HEK293 (cell line): Measurements from ENCODE around the gene CRACDL.

ENCODE experiments used
- CTCF ChIA-PET: fragments of 350-600 bp; formaldehyde crosslinking; extraction: SDS; loops from one replicate; lab custom pipeline; 2021; ENCODE audit warnings: antibody characterized with exemption; lab: Yijun Ruan, JAX
- POLR2A ChIA-PET: fragments of 300-600 bp; formaldehyde crosslinking; extraction: SDS; loops from one replicate; lab custom pipeline; 2020; ENCODE audit warnings: antibody characterized with exemption, inconsistent platforms; lab: Yijun Ruan, JAX
- H3K27ac ChIP-seq: fragments of 200-500 bp; sonication (Bioruptor generic); 2 replicates; pipeline ENCODE4 v1.5.1; 2014; ENCODE audit warnings: low read depth, low read length, control low read depth, inconsistent platforms; ENCODE audit errors: extremely low read depth
- H3K36me3 ChIP-seq, 2 experiments: fragments of 200-500 bp in 1 of 2; sonication (Bioruptor generic) in 1 of 2; 1 replicate in 1 of 2; 2 replicates in 1 of 2; pipeline ENCODE4 v1.5.1; 2014 to 2017; ENCODE audit warnings: inconsistent platforms in 2 of 2, low read length in 2 of 2; ENCODE audit not compliant: control insufficient read depth in 2 of 2, insufficient read depth in 1 of 2
- H3K4me1 ChIP-seq: fragments of 200-500 bp; sonication (Bioruptor generic); 2 replicates; pipeline ENCODE4 v1.5.1; 2014; ENCODE audit warnings: mild to moderate bottlenecking, low read length, inconsistent platforms; ENCODE audit not compliant: control insufficient read depth, insufficient read depth
- H3K4me3 ChIP-seq: 2 replicates; pipeline ENCODE4 v1.5.1; 2011; ENCODE audit warnings: low read depth, mild to moderate bottlenecking, control low read depth, low read length, moderate library complexity
- H3K9me3 ChIP-seq: fragments of 200-500 bp; sonication (Bioruptor generic); 2 replicates; pipeline ENCODE4 v1.5.1; 2014; ENCODE audit warnings: low read depth, low read length, inconsistent platforms; ENCODE audit not compliant: control insufficient read depth, insufficient read depth
- CTCF ChIP-seq: fragments of 450-650 bp; formaldehyde crosslinking; IDR thresholded peaks from 2 replicates; pipeline ENCODE4 v1.5.1; 2016; ENCODE audit warnings: missing biosample characterization, missing genetic modification characterization
- GLI4 ChIP-seq: fragments of 450-650 bp; formaldehyde crosslinking; IDR thresholded peaks from 2 replicates; pipeline ENCODE4 v1.5.1; 2016; ENCODE audit warnings: missing biosample characterization, missing genetic modification characterization
- HOXC10 ChIP-seq: sonication (generic); formaldehyde crosslinking; IDR thresholded peaks from 2 replicates; pipeline ENCODE4 v1.8.1; 2023; ENCODE audit warnings: mild to moderate bottlenecking, missing genetic modification reagents
- INSM2 ChIP-seq: fragments of 450-650 bp; formaldehyde crosslinking; IDR thresholded peaks from 2 replicates; pipeline ENCODE4 v1.5.1; 2016; ENCODE audit warnings: missing biosample characterization, missing genetic modification characterization
- SALL2 ChIP-seq: fragments of 450-650 bp; formaldehyde crosslinking; IDR thresholded peaks from 2 replicates; pipeline ENCODE4 v1.5.0; 2017; ENCODE audit warnings: missing biosample characterization, mild to moderate bottlenecking, missing genetic modification characterization, borderline replicate concordance
- ZBTB44 ChIP-seq: fragments of 450-650 bp; IDR thresholded peaks from 2 replicates; pipeline ENCODE4 v1.5.1; 2018; ENCODE audit warnings: missing biosample characterization, mild to moderate bottlenecking, missing genetic modification characterization
- ZBTB6 ChIP-seq: fragments of 450-650 bp; formaldehyde crosslinking; IDR thresholded peaks from 2 replicates; pipeline ENCODE4 v1.5.1; 2017; ENCODE audit warnings: missing biosample characterization, missing genetic modification characterization
- ZNF10 ChIP-seq: fragments of 450-650 bp; formaldehyde crosslinking; IDR thresholded peaks from 2 replicates; pipeline ENCODE4 v1.5.1; 2017; ENCODE audit warnings: missing biosample characterization, missing genetic modification characterization
- ZNF155 ChIP-seq: fragments of 450-650 bp; formaldehyde crosslinking; IDR thresholded peaks from 2 replicates; pipeline ENCODE4 v1.5.1; 2016; ENCODE audit warnings: missing biosample characterization, missing genetic modification characterization
- ZNF169 ChIP-seq: fragments of 450-650 bp; formaldehyde crosslinking; IDR thresholded peaks from 2 replicates; pipeline ENCODE4 v1.5.1; 2016; ENCODE audit warnings: missing biosample characterization, missing genetic modification characterization
- ZNF211 ChIP-seq: fragments of 450-650 bp; formaldehyde crosslinking; IDR thresholded peaks from 2 replicates; pipeline ENCODE4 v1.5.1; 2016; ENCODE audit warnings: low read depth, missing biosample characterization, missing genetic modification characterization
- ZNF214 ChIP-seq: fragments of 450-650 bp; formaldehyde crosslinking; IDR thresholded peaks from 2 replicates; pipeline ENCODE4 v1.5.1; 2017; ENCODE audit warnings: missing biosample characterization, mild to moderate bottlenecking, missing genetic modification characterization, borderline replicate concordance
- ZNF48 ChIP-seq: fragments of 450-650 bp; formaldehyde crosslinking; IDR thresholded peaks from 2 replicates; pipeline ENCODE4 v1.5.1; 2016; ENCODE audit warnings: missing biosample characterization, missing genetic modification characterization
- ZNF513 ChIP-seq: fragments of 450-650 bp; IDR thresholded peaks from 2 replicates; pipeline ENCODE4 v1.5.1; 2018; ENCODE audit warnings: missing biosample characterization, missing genetic modification characterization
- ZNF548 ChIP-seq: fragments of 450-650 bp; formaldehyde crosslinking; IDR thresholded peaks from 2 replicates; pipeline ENCODE4 v1.5.1; 2016; ENCODE audit warnings: missing biosample characterization, missing genetic modification characterization
- ZNF580 ChIP-seq: fragments of 450-650 bp; formaldehyde crosslinking; IDR thresholded peaks from 2 replicates; pipeline ENCODE4 v1.5.1; 2016; ENCODE audit warnings: missing biosample characterization, missing genetic modification characterization
- ZNF596 ChIP-seq: fragments of 450-650 bp; IDR thresholded peaks from 2 replicates; pipeline ENCODE4 v1.5.0; 2018; ENCODE audit warnings: missing biosample characterization, mild to moderate bottlenecking, missing genetic modification characterization, moderate library complexity
- ZNF658 ChIP-seq: fragments of 450-650 bp; formaldehyde crosslinking; IDR thresholded peaks from 2 replicates; pipeline ENCODE4; 2016; ENCODE audit warnings: missing biosample characterization, missing genetic modification characterization
- ZNF747 ChIP-seq: fragments of 450-650 bp; formaldehyde crosslinking; IDR thresholded peaks from 2 replicates; pipeline ENCODE4 v1.5.1; 2016; ENCODE audit warnings: missing biosample characterization, missing genetic modification characterization

Gene CRACDL

GRCh38 chr2:98849113-98849512 is 86.9 kb downstream of the CRACDL start (continued):
- TF ChIP-seq ZNF596 (tag by site-specific recombination) = no peak
- TF ChIP-seq ZNF48 (tag by site-specific recombination) = no peak
- TF ChIP-seq SALL2 (tag by site-specific recombination) = no peak
- TF ChIP-seq ZNF155 (tag by site-specific recombination) = no peak
- TF ChIP-seq ZNF658 (tag by site-specific recombination) = no peak
- TF ChIP-seq HOXC10 (CRISPR knock-in tag) = no peak
- TF ChIP-seq ZNF211 (tag by site-specific recombination) = no peak
- TF ChIP-seq ZNF214 (tag by site-specific recombination) = no peak
- TF ChIP-seq ZNF513 (tag by site-specific recombination) = no peak

- CTCF ChIA-PET = interaction anchor here (0.6 to 0.7 kb wide), 2 partner anchors 188 to 222 kb away, joined by 5 to 6 read pairs; no protein-coding TSS in a partner anchor
- H3K27ac ChIP-seq = no peak overlapping the region
These were observed 88.2 kb downstream of the CRACDL start for GRCh38 chr2:98847853-98848252.

More at GRCh38 chr2:98847853-98848252, 88.2 kb downstream of the CRACDL start:
- POLR2A ChIA-PET = no interaction called here
- TF ChIP-seq CTCF (tag by site-specific recombination) (no peak), ZBTB44 (no peak), ZNF548 (tag by site-specific recombination) (no peak), GLI4 (no peak), INSM2 (tag by site-specific recombination) (no peak), ZNF580 (no peak), ZNF169 (no peak), ZBTB6 (no peak), ZNF10 (no peak), ZNF747 (tag by site-specific recombination) (no peak)
- Histone ChIP-seq H3K36me3 (no peaks in the 10 kb centered on the region), H3K4me1 (peaks cover 1% of the 10 kb centered on the region; the same call in 1 of the 2 replicates), H3K9me3 (no peaks in the 10 kb centered on the region), H3K4me3 (no peak overlapping the region)
